Suprapubic skin (tissue), 4 donors: ENCODE measurements around the gene S100G.

Experiments
- EP300 ChIP-seq: sonication (generic); formaldehyde crosslinking; IDR thresholded peaks from one replicate; pipeline ENCODE4 v1.6.1; 2017; ENCODE audit warnings: antibody characterized with exemption
- POLR2A ChIP-seq, 2 donors: fragments of 450-650 bp; IDR thresholded peaks; one replicate each; pipeline ENCODE4 v1.6.1; 2017; ENCODE audit warnings: antibody characterized with exemption in 2 of 2, mild to moderate bottlenecking in 2 of 2, moderate library complexity in 2 of 2
- POLR2AphosphoS5 ChIP-seq, 3 donors: sonication (generic); formaldehyde crosslinking; IDR thresholded peaks; one replicate each; pipeline ENCODE4 v1.6.1; 2017; ENCODE audit warnings: antibody characterized with exemption in 3 of 3
- TF ChIP-seq, protein P1 (sequence below), 2 donors: fragments of 200-600 bp in 1 of 2; fragments of 450-650 bp in 1 of 2; sonication (generic) in 1 of 2; IDR thresholded peaks; one replicate each; pipeline ENCODE4 v1.5.1; 2016 to 2019; ENCODE audit warnings: antibody characterized with exemption in 2 of 2, mild to moderate bottlenecking in 1 of 2, moderate library complexity in 1 of 2

DNA sequence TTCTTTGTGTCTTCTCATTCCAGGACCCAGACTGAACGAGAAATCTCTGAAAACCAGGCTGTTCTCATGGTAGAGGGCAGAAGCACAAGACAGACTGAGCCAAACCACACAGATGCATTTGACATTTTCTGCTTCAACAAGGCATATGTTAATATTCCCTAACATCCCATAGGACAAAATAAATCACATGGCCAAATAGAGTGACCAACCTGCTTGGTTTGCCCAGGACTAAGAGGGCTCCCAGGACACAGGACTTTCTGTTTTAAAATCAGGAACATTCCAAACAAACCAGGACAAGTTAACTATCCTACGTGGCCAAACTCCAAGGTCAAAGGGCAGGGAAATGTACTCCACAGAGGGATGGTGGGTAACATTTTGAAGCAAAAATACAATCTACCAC lies 50.8 kb downstream of the S100G start:
- TF ChIP-seq, protein P1, sequence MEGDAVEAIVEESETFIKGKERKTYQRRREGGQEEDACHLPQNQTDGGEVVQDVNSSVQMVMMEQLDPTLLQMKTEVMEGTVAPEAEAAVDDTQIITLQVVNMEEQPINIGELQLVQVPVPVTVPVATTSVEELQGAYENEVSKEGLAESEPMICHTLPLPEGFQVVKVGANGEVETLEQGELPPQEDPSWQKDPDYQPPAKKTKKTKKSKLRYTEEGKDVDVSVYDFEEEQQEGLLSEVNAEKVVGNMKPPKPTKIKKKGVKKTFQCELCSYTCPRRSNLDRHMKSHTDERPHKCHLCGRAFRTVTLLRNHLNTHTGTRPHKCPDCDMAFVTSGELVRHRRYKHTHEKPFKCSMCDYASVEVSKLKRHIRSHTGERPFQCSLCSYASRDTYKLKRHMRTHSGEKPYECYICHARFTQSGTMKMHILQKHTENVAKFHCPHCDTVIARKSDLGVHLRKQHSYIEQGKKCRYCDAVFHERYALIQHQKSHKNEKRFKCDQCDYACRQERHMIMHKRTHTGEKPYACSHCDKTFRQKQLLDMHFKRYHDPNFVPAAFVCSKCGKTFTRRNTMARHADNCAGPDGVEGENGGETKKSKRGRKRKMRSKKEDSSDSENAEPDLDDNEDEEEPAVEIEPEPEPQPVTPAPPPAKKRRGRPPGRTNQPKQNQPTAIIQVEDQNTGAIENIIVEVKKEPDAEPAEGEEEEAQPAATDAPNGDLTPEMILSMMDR (IDR thresholded peaks at IDR 0.05), result no peak
- TF ChIP-seq POLR2A (IDR thresholded peaks at IDR 0.05), result no peak
- no peak for TF ChIP-seq POLR2AphosphoS5 (IDR thresholded peaks at IDR 0.05)
- TF ChIP-seq EP300, result no peak
